A204.1 (cell line): ENCODE measurements around the gene SIT1.
"Not testable (repeated sequence)": the region's sequence is repeated elsewhere in the genome, so short reads cannot be mapped to it uniquely, and the experiment has no call there.

Experiments used
- FAIRE-seq: peaks from 2 replicates; lab custom pipeline; 2012; peaks lifted over from hg19 to GRCh38; lab: Jason Lieb, UNC

SIT1 gene

DNA sequence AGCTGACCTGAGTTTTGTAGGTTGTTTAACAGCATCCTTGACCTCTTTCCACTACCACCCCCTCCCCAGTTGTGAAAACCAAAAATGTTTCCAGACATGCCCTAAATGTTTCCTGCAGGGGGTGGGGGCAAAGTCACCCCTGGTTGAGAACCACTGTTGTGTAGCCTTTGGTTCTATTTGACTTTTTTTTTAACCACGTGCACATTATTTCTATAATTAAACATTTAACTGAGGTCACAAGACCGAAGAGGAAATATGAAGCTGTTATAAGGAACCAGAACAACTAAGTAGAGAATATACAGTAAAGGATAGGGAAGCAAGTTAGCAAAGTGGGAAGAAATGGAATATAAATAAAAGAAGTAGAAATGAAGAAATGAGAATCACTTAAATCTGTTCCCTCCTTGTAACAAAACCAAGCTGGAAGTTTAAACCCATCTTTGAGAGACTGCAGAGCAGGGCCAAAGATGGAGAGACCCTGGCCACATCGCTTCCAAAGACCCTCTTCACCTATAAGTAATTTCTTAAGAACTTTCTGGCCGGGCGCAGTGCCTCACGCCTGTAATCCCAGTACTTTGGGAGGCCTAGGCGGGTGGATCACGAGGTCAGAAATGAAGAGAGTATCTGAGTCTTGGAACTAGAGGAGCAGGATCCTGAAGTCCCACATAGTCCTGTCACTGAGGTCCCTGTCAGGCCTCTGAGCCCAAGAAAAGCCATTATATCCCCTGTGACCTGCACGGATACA is 14.4 kb downstream of the SIT1 start:
- no peak for FAIRE-seq

- no peak for FAIRE-seq
Measured at GRCh38 chr9:35635730-35636129, 15.0 kb downstream of the SIT1 start.

DNA sequence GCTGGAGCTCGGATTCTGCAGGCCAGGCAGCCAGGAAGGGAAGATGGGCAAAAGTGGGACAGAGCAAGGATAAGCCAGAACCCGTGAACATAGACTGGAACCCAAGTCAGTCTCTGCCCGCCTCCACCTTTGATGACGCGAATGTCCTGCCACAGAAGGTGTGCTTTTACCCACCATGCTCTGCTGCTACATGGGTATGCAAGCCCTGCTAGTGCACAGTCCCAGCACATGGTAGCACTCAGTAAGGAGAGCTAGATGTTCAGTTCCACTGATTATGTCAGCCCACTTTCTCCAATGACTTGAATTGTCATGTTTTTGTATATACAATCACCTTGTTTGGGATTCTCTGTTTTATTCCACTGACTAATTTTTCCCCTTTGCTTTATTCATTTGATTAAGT is 21.1 kb downstream of the SIT1 start:
- no peak for FAIRE-seq

- no peak for FAIRE-seq
Measured at GRCh38 chr9:35628389-35628991, 22.2 kb downstream of the SIT1 start.

GRCh38 chr9:35627575-35627974 is 23.2 kb downstream of the SIT1 start:
- no peak for FAIRE-seq

GRCh38 chr9:35619800-35620158 is 31.0 kb downstream of the SIT1 start:
- FAIRE-seq: no peak

DNA sequence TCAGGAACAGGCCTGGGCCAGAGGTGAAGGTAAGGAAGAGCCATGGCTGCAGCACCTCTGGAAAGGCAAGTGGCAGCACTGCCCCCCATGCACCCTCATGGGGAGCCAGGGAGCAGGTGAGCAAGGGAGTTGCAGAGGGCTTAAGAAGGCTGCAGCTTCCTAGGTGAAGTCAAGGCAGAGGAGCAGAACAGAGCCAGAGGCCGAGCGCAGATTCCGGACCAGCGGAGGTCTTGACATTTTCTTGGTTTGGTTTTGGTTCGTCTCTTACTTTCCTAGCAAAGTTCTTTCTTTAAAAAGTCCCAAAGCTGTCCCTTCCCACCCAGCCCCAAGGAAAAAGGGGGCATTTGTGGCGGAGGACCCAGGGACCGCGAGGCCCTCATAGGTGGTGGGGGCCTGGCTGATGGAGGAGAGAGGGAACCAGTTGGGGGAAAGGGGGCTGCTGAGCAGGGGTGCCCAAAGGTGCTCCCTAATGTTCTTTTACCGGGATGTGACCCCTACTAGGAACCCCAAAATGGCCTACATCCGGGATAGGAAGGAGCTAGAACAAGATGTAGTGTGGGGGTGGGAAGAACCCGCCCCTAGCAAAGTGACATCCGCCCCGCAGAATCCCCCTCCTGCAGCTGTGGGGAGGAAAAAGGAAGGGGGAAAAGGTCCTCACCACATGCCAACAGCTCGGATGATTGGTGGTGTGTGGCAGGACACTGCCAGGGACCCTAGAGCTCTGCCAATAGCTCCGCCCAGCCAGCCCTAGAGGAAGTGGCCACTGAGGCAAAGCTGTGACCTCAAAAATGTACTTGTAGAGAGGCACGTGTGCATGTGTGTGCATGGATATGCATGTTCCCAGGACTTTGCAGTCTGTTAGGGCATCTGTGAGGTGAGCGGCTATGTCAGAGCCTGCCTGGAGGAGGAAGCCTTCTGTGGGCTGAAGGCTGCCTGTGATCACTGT is 31.6 kb downstream of the SIT1 start:
- no peak for FAIRE-seq

DNA sequence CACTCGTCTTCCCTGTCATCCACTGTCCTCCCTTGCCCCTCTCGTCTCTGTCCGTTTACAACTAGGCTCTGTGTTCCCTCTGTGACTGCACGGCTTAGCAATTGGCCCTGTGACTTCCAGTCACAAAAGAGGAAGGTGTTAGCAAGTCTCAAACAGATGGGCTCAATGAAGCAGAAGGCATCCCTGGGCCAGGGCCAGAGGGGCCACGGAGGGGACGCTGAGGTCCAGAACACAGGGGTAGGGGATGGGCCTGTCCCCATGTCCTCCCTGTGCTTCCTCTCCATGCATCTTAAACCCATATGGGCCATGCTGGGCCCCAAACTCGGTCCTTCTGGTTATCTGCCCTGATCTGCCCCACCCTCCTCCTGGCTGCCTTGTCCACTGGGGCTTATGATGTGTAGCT is 32.4 kb downstream of the SIT1 start, which contains the start of gene CD72:
Gene CD72, minus strand, starts transcription at position 89 of the 403 bp plus-strand sequence. CDS start 110 bp downstream, outside the sequence.
- FAIRE-seq: no peak

DNA sequence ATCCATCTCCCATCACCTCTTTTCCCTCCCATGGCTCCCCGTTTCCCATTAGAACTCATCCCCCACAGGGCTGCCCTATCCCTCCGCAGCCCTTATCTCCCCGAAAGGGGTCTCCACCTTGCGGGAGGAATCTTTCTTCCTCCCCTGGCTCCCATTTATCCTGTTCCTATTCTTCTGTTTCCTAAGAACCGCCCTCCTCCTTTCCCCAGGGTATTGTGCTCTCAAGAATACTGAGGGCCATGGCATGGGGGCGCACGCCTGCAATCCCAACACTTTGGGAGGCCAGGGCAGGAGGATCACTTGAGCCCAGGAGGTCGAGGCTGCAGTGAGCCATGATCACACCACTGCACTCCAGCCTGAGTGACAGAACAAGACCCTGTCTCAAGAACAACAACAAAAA is 33.2 kb downstream of the SIT1 start:
- FAIRE-seq: no peak

DNA sequence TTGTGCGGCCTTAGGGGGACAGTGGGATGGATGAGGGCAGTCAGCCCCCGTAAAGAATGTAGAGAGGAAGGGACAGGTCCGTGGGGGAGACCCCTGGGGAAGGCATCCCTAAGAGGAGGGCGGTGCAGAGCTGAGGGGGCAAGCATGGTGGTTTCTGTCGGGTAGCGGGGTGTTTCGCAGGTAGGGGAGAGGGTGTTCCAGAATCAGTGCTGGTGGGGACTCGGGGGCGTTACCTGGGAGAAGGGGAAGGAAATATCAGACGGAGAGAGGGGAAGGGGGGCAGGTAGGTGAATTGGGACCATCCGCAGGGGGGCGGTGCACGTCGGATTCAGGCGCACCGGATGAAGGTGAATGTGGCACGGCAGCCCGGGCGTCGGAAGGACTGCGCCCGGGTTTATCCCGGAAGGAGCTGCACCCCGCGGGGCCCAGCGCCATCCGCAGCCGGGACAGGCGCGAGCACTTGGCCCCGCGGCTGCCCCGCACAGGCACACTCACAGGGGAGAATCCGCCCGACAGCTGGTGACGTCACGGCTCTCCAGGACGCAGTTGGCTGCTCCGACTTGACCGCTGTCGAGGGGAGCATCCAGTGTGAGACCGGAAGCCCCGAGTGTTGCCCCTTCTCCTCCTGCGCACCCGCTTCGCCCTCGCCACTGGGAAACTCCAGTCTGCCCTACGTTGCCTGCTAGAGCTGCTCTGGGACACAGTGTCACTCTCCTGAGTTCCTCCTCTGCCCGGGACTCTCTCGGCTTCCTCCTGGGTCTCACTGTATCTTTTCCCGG is 33.9 kb downstream of the SIT1 start:
- FAIRE-seq: no peak

DNA sequence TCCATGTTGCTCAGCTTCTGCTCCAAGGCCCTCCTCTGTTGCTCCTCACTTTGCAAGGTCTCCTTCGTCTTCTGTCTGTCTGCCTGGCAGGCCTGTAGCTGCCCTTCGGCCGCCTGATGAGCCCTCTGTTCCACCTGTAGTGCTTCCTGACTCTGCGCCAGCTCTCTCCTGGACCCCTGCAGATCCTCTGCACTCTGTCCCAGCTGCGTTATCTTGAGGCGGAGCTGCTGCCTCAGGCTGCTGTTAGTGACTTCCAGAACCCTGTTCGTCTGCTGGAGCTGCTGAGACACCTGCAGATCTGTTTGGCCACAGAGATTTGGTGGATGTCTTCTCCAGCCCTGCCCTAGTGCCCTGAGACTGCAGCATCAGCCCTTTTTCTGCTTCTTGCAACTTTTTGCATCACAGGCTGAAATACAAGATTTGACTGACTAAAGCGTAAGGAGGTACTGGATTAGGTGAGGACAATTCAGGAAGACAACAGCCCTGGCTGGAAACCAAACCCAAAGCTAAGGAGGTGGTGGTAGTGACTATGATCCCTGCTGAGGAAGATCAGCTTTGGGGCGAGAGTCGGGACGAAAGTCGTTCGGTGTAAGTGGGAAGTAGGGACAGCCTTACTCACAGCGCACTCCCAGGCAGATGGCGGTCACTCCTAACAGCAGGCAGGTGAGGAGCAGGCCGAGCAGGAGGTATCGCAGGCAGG is 34.6 kb downstream of the SIT1 start:
- FAIRE-seq: no peak

GRCh38 chr9:35612843-35613242 is 37.9 kb downstream of the SIT1 start:
- no peak for FAIRE-seq

GRCh38 chr9:35612066-35612465 is 38.7 kb downstream of the SIT1 start:
- FAIRE-seq: not testable (repeated sequence)

DNA sequence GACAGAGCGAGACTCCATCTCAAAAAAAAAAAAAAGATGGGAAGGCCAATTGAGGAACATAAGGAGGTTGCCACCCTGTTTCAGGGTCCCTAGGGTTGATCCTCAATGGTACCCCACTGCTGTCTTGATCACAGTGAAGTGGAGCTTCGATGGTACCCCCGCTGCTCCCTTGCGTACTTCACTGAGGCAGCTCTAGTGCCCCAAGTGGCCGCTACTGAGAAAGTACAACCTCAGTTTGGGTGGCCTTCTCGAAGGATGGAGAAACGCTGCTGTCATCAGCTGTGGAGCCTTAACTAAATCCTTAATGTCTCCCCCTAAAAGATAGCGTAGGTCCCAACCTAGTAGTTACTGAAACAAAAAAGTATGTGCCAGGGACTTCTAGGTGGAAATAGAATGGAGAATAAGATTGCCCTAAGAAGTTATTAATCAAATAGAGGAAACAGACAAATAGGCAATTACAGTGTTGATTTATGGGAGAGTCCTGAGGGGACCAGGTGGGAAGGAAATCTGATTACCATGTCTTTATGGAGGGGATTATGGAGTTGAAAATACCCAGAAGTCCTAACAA is 39.4 kb downstream of the SIT1 start:
- peak; percentile 41 for FAIRE-seq

DNA sequence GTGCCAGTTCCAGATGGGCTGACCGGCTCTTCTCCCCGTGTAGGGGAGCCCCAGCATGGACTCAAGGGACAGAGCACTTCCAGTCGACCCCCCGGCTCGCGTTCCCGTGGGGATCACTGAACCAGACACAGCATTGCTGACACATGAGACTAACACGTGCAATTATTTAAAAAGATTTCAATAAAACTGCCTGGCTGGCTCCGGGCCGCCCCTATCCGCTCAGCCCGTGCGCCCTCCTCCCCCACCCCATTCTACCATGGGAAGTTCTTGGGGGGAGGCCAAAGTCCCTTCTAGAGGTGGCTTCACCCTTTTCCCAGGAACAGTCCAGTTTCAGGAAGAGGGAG is 40.9 kb downstream of the SIT1 start:
- FAIRE-seq: no peak

GRCh38 chr9:35609001-35609819 is 41.5 kb downstream of the SIT1 start:
- no peak for FAIRE-seq

DNA sequence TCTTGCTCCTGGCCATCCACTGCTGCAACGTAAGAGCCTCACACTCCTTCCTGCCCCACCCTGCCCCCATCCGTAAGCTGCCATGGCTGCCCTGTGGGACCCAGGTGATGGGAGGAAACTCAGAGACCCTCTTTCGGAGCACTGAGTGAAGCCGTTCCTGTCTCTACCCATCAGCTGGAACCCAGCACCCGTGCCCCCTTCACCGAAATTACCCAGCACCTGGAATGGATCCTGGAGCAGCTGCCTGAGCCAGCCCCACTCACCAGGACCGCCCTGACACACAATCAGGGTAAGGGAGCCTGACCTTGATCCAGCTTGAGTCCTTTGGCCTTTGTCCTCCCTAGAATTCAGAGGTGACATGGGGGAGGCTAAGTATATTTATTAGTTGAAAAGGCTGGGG is 42.5 kb downstream of the SIT1 start:
- FAIRE-seq: no peak

GRCh38 chr9:35606726-35607125 is 44.0 kb downstream of the SIT1 start:
- no peak for FAIRE-seq

DNA sequence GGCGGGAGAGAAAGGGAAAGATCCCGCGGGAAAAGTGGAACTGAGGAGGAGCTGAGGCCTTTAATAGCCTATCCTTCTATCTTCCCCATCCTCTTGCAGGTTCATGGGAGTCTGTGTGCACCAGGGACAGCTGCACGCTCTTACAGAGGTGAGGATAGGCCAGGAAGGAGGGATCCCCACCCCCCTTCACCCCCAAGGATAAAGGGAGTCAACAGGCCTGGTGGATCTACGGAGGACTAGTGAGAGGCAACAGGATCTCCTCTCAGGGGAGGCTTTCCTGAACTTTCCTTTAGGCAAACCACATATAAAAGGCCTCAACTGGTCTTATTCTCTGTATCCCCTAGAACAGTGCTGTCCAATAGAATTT is 44.6 kb downstream of the SIT1 start:
- no peak for FAIRE-seq

GRCh38 chr9:35605351-35606137 is 45.2 kb downstream of the SIT1 start:
- no peak for FAIRE-seq
